ENCODE measurements around the gene CCDC78. TPM values are rescaled to one million over a fixed set of nuclear protein-coding genes. Genes with fewer than 3 reads are reported as not detected.

The CCDC78 gene
- polyA plus RNA-seq, 1 donor from 2014 or later = 10.7 TPM

DNA sequence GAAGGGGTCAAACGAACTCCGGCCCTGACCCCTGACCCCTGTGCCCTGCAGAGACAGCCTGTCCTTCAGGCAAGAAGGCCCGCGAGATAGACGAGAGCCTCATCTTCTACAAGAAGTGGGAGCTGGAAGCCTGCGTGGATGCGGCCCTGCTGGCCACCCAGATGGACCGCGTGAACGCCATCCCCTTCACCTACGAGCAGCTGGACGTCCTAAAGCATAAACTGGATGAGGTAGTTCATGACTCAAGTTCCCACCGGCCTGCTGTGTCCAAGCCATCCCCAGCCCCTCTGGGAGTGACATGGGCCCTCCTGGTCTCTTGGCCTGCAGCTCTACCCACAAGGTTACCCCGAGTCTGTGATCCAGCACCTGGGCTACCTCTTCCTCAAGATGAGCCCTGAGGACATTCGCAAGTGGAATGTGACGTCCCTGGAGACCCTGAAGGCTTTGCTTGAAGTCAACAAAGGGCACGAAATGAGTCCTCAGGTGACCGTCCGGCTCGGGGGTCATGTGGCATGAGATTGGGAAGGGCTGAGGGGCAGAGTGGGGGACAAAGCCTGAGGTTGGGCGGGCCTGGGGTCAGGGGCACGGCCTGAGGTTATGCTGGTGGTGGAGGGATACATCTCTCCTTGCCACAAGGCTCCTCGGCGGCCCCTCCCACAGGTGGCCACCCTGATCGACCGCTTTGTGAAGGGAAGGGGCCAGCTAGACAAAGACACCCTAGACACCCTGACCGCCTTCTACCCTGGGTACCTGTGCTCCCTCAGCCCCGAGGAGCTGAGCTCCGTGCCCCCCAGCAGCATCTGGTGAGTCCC, 40.0 kb upstream of the CCDC78 start:
- no peak overlapping the region for H3K4me2 ChIP-seq (ENCODE audit: low read length)
- H4K20me1 ChIP-seq (ENCODE audit: insufficient read depth) = no peaks in the 10 kb centered on the region
- no peaks in the 10 kb centered on the region for H3K36me3 ChIP-seq (ENCODE audit: insufficient read depth, low read length)
- no peak overlapping the region for H3K4me3 ChIP-seq (ENCODE audit: low read length)
- H3K27me3 ChIP-seq (ENCODE audit: insufficient read depth, low read depth, low read length) = no peaks in the 10 kb centered on the region
- no peaks in the 10 kb centered on the region for H3F3A ChIP-seq (ENCODE audit: insufficient read depth, low read length, poor library complexity, severe bottlenecking)
- H3K9ac ChIP-seq (ENCODE audit: low read length) = no peak overlapping the region
- no peak overlapping the region for H3K27ac ChIP-seq (ENCODE audit: low read length)
- H3K79me2 ChIP-seq (replicated peaks; ENCODE audit: insufficient read depth, low read length) = no peaks in the 10 kb centered on the region
- no peak for TF ChIP-seq TAF1 (IDR thresholded peaks at IDR 0.05; ENCODE audit: low read depth)
- TF ChIP-seq, protein P1, sequence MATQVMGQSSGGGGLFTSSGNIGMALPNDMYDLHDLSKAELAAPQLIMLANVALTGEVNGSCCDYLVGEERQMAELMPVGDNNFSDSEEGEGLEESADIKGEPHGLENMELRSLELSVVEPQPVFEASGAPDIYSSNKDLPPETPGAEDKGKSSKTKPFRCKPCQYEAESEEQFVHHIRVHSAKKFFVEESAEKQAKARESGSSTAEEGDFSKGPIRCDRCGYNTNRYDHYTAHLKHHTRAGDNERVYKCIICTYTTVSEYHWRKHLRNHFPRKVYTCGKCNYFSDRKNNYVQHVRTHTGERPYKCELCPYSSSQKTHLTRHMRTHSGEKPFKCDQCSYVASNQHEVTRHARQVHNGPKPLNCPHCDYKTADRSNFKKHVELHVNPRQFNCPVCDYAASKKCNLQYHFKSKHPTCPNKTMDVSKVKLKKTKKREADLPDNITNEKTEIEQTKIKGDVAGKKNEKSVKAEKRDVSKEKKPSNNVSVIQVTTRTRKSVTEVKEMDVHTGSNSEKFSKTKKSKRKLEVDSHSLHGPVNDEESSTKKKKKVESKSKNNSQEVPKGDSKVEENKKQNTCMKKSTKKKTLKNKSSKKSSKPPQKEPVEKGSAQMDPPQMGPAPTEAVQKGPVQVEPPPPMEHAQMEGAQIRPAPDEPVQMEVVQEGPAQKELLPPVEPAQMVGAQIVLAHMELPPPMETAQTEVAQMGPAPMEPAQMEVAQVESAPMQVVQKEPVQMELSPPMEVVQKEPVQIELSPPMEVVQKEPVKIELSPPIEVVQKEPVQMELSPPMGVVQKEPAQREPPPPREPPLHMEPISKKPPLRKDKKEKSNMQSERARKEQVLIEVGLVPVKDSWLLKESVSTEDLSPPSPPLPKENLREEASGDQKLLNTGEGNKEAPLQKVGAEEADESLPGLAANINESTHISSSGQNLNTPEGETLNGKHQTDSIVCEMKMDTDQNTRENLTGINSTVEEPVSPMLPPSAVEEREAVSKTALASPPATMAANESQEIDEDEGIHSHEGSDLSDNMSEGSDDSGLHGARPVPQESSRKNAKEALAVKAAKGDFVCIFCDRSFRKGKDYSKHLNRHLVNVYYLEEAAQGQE (IDR thresholded peaks at IDR 0.05; ENCODE audit: borderline replicate concordance) = no peak
- TF ChIP-seq EZH2 (IDR thresholded peaks at IDR 0.05; ENCODE audit: borderline replicate concordance, insufficient read depth, low read length, poor library complexity, severe bottlenecking) = no peak
- TF ChIP-seq EP300 (conservative IDR thresholded peaks at IDR 0.05; ENCODE audit: poor library complexity, severe bottlenecking) = no peak
- TF ChIP-seq, protein P2, sequence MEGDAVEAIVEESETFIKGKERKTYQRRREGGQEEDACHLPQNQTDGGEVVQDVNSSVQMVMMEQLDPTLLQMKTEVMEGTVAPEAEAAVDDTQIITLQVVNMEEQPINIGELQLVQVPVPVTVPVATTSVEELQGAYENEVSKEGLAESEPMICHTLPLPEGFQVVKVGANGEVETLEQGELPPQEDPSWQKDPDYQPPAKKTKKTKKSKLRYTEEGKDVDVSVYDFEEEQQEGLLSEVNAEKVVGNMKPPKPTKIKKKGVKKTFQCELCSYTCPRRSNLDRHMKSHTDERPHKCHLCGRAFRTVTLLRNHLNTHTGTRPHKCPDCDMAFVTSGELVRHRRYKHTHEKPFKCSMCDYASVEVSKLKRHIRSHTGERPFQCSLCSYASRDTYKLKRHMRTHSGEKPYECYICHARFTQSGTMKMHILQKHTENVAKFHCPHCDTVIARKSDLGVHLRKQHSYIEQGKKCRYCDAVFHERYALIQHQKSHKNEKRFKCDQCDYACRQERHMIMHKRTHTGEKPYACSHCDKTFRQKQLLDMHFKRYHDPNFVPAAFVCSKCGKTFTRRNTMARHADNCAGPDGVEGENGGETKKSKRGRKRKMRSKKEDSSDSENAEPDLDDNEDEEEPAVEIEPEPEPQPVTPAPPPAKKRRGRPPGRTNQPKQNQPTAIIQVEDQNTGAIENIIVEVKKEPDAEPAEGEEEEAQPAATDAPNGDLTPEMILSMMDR (IDR thresholded peaks at IDR 0.05; ENCODE audit: poor library complexity, severe bottlenecking) = no peak
- no peak for TF ChIP-seq MXI1 (conservative IDR thresholded peaks at IDR 0.05; ENCODE audit: poor library complexity, severe bottlenecking)
- TF ChIP-seq POLR2AphosphoS5 (IDR thresholded peaks at IDR 0.05) = no peak
- TF ChIP-seq SMC3 (conservative IDR thresholded peaks at IDR 0.05; ENCODE audit: poor library complexity) = no peak
- no peak for TF ChIP-seq RAD21 (conservative IDR thresholded peaks at IDR 0.05)
- no peaks in the 10 kb centered on the region for H3K9me2 ChIP-seq (ENCODE audit: insufficient read depth, low read length)
- H2AFZ ChIP-seq (ENCODE audit: low read depth, low read length) = no peak overlapping the region
- no peaks in the 10 kb centered on the region for H3K9me3 ChIP-seq (ENCODE audit: low read length)

DNA sequence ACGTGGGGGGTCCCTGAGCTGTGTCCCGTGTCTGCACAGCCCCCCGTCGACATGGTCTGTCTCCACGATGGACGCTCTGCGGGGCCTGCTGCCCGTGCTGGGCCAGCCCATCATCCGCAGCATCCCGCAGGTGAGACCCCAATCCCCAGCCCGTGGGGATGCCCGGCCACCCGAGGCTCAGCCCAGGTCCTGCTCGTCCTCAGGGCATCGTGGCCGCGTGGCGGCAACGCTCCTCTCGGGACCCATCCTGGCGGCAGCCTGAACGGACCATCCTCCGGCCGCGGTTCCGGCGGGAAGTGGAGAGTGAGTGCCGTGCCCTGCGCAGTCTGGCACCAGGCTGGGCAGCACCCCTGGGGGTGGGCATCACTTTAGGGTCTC, 39.2 kb upstream of the CCDC78 start:
- H3K9me3 ChIP-seq (ENCODE audit: low read length) = no peaks in the 10 kb centered on the region
- no peak overlapping the region for H3K4me3 ChIP-seq (ENCODE audit: low read length)

More for the DNA sequence above, 39.2 kb upstream of the CCDC78 start:
- no peaks in the 10 kb centered on the region for H3F3A ChIP-seq (ENCODE audit: insufficient read depth, low read length, poor library complexity, severe bottlenecking)
- H3K79me2 ChIP-seq (replicated peaks; ENCODE audit: insufficient read depth, low read length) = no peaks in the 10 kb centered on the region
- H3K9ac ChIP-seq (ENCODE audit: low read length) = no peak overlapping the region
- H3K4me2 ChIP-seq (ENCODE audit: low read length) = no peak overlapping the region
- H2AFZ ChIP-seq (ENCODE audit: low read depth, low read length) = no peak overlapping the region
- no peak overlapping the region for H3K27ac ChIP-seq (ENCODE audit: low read length)
- no peaks in the 10 kb centered on the region for H4K20me1 ChIP-seq (ENCODE audit: insufficient read depth)
- TF ChIP-seq, protein P2 (IDR thresholded peaks at IDR 0.05; ENCODE audit: poor library complexity, severe bottlenecking) = no peak
- no peak for TF ChIP-seq EP300 (conservative IDR thresholded peaks at IDR 0.05; ENCODE audit: poor library complexity, severe bottlenecking)
- no peak for TF ChIP-seq MXI1 (conservative IDR thresholded peaks at IDR 0.05; ENCODE audit: poor library complexity, severe bottlenecking)
- no peaks in the 10 kb centered on the region for H3K36me3 ChIP-seq (ENCODE audit: insufficient read depth, low read length)
- H3K27me3 ChIP-seq (ENCODE audit: insufficient read depth, low read depth, low read length) = no peaks in the 10 kb centered on the region
- H3K9me2 ChIP-seq (ENCODE audit: insufficient read depth, low read length) = no peaks in the 10 kb centered on the region

All from neural cell (in vitro differentiated cells).